Measurements from ENCODE around the gene SF3A1.
"Not testable (repeated sequence)": the region's sequence is repeated elsewhere in the genome, so short reads cannot be mapped to it uniquely, and the experiment has no call there.

SF3A1 gene, protein sequence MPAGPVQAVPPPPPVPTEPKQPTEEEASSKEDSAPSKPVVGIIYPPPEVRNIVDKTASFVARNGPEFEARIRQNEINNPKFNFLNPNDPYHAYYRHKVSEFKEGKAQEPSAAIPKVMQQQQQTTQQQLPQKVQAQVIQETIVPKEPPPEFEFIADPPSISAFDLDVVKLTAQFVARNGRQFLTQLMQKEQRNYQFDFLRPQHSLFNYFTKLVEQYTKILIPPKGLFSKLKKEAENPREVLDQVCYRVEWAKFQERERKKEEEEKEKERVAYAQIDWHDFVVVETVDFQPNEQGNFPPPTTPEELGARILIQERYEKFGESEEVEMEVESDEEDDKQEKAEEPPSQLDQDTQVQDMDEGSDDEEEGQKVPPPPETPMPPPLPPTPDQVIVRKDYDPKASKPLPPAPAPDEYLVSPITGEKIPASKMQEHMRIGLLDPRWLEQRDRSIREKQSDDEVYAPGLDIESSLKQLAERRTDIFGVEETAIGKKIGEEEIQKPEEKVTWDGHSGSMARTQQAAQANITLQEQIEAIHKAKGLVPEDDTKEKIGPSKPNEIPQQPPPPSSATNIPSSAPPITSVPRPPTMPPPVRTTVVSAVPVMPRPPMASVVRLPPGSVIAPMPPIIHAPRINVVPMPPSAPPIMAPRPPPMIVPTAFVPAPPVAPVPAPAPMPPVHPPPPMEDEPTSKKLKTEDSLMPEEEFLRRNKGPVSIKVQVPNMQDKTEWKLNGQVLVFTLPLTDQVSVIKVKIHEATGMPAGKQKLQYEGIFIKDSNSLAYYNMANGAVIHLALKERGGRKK

DNA sequence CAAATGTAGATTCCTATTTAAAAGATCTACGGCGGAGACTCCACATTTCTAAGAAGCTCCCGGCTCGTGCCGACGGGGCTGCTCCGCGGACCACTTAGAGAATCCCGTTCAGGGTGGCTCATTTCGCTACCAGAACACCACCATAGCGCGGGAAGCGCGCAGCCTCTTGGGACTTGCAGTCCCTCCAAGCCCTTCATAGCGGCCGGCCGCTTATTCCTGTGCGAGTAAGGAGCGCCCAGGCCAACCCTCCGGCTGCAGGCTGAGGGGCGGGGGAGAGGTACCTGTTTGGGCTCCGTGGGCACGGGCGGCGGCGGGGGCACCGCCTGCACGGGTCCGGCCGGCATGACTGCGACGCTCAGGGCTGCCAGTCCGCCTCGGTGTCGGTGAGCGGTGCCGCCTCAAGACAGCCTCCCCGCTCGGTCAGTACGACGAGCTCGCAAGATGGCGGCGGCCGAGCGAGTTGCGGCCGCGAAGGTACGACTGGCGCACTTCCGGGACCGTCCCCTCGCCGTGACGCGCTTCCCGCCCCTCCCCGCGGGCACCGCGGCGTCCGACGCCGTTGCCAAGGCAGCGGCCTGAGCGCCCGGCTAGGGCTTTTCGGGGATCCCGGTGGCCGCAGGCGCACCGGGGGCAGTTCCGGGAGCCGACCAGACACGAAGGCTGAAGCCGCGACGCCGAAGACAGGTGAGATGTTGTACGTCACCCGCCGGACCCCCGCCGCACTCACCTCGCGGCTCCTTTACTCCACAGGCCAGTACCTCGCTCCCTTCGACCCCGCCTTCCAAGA is at the start of gene SF3A1, which contains the start of gene CCDC157:
SF3A1 (minus strand) TSS at position 446 of the 787 bp plus-strand sequence; CDS start at position 344, 102 bp downstream.
CCDC157 (plus strand) TSS at position 559 of the 787 bp plus-strand sequence. CDS start 8,994 bp downstream, outside the sequence.
- no peak for FAIRE-seq

- FAIRE-seq: no peak
Observed at GRCh38 chr22:30406400-30406799, 49.7 kb upstream of the SF3A1 start.

DNA sequence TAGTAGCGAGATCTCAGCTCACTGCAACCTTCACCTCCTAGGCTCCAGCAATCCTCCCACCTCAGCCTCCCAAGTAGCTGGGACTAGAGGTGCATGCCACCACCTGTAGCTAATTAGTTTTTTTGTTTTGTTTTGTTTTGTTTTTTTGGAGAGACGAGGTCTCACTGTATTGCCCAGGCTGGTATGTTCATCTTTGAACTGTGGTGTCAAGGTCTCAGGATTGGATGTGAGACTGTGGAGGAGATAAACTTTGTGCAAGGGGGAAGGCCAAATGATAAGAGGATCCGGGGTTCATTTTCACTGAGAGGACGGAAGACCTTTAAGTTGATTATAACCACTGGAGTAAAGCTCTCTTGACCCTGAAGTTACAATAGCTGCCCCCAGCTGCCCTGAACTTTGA is 49.0 kb upstream of the SF3A1 start:
- no peak for FAIRE-seq

DNA sequence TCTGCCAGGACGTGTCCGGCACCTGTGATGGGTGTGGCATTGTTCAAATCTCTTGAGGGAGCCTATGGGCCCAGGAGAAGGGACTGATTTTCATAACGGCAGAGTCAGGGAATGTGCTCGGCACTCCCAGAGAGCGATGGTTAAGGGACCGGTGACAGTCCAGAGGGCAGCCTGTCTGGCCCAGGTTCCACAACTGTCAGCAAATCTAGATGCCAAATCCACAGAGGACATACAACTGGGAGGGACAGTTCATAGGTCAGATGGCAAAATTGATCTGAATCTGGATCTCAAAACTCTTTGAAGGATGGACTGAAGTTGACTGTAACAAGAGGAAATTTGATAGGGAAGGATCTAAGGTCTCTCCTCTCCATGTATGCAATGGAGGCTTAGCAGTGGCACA is 47.6 kb upstream of the SF3A1 start:
- no peak for FAIRE-seq

DNA sequence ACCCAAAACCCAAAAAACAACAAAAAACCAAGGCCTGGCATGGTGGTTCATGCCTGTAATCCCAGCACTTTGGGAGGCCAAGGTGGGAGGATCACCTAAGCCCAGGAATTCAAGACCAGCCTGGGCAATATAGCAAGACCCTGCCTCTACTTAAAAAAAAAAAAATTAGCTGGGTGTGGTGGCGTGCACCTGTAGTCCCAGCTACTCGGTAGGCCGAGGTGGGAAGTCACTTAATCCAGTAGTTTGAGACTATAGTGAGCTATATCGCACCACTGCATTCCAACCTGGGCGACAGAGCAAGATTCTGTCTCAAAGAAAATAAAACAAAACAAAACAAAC is 46.0 kb upstream of the SF3A1 start:
- not testable (repeated sequence) for FAIRE-seq

DNA sequence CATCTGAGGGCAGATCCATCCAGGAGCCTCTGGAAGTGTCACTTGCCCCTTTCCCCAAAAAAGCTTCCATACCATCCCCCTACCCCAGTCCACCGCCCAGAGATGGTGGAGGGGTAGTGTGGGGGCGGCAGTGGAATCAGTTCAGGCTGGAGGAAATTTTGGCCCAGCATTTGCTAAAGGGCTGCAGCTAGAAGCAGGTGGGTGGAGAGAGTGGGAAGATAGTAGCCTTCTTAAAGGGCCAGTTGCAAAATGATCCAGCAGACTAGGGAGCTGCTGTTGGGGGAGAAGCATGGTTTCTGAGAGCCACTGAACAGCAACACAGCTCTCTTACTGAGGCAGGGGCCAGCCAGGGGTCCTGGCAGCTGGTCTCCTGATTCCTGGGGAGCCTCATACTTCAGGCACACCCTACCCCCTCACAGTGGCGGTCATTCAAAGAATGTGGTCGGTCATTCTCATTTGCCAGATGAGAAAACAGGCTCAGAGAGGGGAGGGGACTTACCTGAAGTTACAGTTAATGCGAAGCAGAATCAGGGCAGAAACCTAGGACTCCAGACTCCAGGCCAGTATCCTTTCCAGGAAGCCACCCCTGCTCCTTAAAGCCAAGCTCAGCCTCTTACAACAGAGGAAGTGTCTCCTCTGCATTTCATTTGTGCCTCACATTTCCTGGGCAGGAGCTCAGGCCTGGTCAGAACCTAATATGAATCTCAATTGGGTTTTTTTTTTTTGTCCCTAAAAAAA is 45.5 kb upstream of the SF3A1 start:
- no peak for FAIRE-seq

DNA sequence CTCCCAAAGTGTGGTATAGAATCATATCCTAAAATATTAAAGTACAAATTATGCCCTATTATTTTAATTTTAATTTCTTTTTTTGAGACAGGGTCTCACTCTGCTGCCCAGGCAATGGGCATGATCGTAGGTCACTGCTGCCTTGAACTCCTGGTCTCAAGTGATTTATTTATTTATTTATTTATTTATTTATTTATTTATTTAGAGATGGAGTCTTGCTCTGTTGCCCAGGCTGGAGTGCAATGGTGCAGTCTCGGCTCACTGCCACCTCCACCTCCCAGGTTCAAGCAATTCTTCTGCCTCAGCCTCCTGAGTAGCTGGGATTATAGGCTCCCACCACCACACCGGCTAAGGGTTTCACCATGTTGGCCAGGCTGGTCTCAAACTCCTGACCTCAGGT is 44.3 kb upstream of the SF3A1 start:
- not testable (repeated sequence) for FAIRE-seq

GRCh38 chr22:30400159-30400558 is 43.5 kb upstream of the SF3A1 start:
- FAIRE-seq: no peak

DNA sequence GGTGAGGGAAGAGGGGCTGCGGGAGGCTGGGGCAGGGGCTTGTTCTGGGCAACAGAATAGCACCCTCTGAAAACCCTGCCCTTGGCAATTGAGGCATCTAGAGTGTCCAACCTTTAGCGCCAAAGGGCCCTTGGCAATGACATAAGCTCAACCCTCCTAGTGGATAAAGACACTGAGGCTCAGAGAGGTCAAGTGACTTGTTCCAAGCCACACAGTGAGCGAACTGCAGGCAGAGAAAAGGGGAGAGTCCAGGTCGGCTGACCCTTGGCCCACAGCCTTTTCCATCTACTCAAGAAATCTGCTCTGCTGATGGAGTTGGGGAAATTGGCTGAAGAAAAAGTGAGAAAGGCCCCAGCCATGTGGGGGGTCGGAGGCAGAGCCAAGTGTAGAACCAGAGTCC is 43.0 kb upstream of the SF3A1 start:
- FAIRE-seq: no peak

DNA sequence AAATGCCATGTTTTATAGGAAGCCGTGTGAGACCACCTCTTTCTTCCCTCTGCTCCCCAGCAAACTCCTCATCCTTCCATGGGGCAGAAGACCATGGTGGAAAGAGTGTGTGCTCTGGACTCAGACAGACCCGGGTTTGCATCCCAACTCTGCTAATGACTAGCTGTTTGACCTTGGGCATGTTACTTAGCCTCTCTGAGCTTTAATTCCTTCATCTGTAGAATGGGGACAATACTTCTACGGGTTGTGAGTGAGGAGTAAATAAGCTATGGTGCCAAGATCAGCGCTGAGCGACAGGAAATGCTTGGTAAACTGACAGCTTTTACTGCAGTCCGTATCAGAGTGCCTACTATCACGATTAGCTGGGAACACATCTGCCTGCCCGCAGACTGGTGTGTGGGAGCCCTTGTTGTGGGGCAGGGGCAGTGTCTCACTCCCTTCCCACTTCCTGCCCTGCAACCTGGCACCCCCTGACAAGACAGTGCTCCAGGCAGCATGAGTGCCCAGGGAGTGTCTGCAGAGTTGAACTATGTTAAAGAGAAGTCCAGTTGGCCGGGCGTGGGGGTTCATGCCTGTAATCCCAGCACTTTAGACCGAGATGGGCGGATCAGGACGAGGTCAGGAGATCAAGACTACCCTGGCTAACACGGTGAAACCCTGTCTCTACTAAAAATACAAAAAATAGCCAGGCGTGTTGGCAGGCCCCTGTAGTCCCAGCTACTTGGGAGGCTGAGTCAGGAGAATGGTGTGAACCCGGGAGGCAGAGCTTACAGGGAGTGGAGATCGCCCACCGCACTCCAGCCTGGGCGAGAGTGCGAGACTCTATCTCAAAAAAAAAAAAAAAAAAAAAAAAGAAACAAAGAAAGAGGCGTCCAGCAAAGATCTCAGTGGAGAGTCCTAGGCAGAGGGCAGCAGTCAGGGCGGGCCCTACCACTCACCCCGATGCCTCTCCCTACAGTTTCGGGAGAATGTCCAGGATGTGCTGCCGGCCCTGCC is 42.3 kb upstream of the SF3A1 start:
- FAIRE-seq: no peak

- FAIRE-seq: no peak
Observed at GRCh38 chr22:30397656-30398635, 41.3 kb upstream of the SF3A1 start.

DNA sequence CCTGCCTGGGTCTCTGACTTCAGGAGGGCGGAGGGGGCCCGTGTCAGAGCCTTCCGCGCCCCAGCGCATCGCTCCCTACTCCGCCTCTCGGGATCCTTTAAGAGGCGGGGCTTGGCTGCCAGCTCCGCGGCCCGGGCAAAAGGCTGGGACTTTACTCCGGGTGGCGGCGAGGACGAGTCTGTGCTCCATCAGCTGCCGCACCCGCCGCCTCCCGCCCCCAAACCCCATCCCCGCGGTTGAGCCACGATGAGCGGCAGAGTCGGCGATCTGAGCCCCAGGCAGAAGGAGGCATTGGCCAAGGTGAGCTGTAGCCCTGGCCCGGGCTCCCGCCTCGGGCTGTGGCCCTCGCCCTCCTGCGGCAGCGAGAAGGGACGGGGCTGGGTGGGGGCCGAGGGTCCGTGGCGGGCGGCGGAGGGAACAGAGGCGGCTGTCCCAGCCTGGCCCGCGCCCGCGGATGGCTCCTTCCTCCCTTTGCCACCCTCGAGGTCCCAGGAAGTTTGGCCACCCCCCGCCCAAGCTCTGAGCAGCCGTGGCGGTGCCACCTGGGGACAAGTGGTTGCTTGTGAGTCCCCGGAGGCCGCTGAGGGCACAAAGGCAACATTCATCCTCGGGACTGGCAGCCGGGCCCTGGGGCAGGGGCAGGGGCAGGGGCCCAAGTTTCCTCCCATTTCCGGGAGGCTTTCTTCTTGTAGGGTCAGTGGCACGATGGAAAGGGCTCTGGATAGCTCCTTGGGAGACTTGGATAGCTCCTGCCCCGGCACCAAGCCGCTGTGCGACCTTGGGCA is 40.4 kb upstream of the SF3A1 start, which contains the start of gene SEC14L2:
SEC14L2 (plus strand) TSS at position 148 of the 785 bp plus-strand sequence; CDS start at position 247, 99 bp downstream.
- FAIRE-seq: peak; percentile 45

DNA sequence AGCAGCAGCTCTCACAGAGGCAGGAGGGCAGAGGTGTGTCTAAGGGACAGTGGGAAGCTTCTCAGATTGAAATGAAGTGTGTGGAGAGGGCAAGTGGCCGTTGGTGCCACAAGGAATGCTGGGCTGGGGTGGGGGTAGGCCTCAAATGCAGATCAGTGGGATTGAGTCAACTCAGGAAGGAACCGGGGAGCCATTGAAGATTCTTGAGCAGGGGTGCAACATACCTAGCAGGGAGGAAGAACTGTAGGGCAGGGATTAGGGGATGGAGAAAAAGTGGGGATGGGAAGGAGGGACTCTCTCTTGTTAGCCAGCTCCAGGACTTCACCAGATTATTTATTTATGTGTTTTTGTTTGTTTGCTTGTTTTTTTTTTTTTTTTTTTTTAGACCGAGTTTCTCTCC is 37.2 kb upstream of the SF3A1 start:
- no peak for FAIRE-seq

DNA sequence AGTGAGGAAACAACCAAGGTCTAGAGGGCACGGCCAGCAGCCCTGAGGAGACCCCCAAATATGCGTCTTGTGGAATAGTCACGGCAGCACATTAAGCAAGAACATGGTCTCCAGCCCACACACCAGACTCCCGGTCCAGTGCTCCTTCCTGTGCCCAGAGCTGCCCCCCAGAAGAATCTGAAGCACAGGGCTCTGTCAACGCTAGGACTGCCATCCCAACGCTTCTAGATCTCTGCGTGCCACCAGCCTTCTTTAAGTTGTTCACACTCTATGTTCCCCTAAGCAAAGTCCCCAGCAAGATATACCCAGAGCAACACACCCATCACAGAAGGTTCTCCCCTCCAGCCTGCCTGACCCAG is 36.6 kb upstream of the SF3A1 start:
- no peak for FAIRE-seq

DNA sequence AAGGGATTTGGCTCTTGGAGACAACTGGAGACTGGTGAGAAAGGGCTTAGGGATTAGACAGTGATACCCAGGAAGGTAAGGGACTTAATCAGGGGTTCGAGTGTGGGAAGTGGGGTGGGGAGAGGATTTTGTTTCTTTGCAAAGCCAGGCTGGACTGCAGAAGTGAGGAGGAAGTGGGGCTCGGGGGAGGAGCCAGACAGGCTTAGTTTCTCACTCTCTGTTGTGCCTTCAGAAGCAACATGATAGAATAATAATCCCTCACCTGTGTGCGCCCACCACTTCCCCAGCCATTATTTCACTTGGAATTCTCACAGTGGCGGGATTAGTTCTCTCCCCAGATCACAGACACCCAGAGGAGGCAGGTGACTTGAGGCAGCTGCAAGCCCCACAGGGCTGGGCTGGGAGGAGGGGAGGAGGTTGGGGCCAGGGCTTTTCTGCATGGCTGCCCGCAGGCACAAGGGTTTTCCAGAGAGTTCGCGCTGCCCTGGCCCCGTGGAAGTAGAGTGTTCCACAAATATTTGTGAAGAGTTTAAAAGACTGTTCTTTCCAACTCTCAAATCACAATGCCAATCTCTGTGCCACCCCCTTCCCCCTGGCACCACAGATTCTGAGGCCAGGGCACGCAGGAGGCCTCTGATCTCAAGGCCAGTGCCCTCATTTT is 36.1 kb upstream of the SF3A1 start:
- FAIRE-seq: no peak

DNA sequence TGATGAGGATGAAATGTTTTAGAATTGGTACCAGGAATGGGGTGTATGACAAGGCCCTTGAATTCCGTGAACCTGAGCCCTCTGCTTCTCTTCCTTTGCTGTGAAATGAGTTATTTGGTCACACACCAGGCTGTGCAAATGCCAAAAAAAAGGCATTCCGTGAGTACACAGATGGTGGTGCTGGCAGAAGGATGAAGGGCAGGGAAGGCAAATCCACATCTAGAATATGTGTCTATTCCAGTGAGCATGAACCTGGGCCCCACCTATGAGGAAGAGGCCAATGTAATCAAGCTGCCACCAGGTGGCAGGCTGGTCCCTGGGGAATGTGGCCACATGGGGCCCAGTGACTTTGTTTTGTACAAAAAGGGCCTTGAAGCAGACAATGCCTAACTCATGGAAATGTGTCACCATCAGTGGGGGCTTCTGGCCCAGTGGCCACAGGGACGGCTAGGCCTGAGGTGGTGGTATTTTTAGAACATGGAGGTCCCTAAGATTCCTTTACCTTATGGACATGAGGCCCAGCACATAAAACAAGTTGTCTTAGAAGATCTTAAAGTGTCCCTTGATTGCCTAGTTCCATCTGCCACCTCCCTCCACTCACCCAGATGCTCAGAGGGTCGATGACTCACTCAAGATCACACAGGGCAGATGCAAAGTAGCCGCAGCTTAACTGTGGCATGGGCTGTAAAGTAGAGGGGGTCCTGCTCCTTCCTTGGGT is 34.4 kb upstream of the SF3A1 start:
- FAIRE-seq: peak; percentile 46

GRCh38 chr22:30386960-30387827 is 30.5 kb upstream of the SF3A1 start, which contains the start of gene RNF215:
RNF215 (minus strand) TSS chr22:30387411; CDS start chr22:30387313, 98 bp downstream.
- FAIRE-seq: no peak
